Measurements from ENCODE around the gene LSM14B.

Gene LSM14B

DNA sequence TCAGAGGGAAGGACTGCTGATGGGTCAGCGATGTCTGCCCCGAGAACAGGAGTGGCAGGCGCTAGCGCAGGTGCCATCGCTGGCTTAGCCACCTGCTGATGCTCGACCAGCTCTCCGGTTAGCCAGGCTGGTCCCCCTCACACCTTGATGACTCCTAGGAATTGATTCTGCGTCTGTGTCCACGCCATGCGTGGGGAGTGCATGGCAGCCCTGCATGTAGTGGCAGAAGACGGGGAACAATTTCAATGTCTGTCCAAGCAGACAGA lies 28.0 kb downstream of the LSM14B start:
- Histone ChIP-seq H3K27ac (ENCODE audit: low read depth, low read length, poor library complexity, severe bottlenecking) (no peak overlapping the region), H4K20me1 (ENCODE audit: insufficient read depth, low read length) (no peaks in the 10 kb centered on the region), H3K4me1 (ENCODE audit: insufficient read depth, low read length, severe bottlenecking) (no peaks in the 10 kb centered on the region), H3K9me3 (ENCODE audit: low read length) (no peaks in the 10 kb centered on the region), H3K79me2 (ENCODE audit: insufficient read depth, low read length) (no peaks in the 10 kb centered on the region), H3K36me3 (ENCODE audit: insufficient read depth, low read length) (peaks cover 22% of the 10 kb centered on the region; the same call in 1 of the 2 replicates), H3F3A (ENCODE audit: insufficient read depth, low read length) (no peaks in the 10 kb centered on the region), H3K4me2 (ENCODE audit: low read length) (no peak overlapping the region), H3K4me3 (ENCODE audit: low read depth, low read length, poor library complexity, severe bottlenecking) (no peak overlapping the region), H3K9me2 (ENCODE audit: low read depth, low read length) (no peaks in the 10 kb centered on the region), H3K27me3 (ENCODE audit: insufficient read depth, low read length) (no peaks in the 10 kb centered on the region), H2AFZ (ENCODE audit: low read length) (no peak overlapping the region), H3K9ac (ENCODE audit: low read length) (no peak overlapping the region)
- TF ChIP-seq EZH2 (IDR thresholded peaks at IDR 0.05; ENCODE audit: borderline replicate concordance, low read length): no peak
- TF ChIP-seq, protein P1, sequence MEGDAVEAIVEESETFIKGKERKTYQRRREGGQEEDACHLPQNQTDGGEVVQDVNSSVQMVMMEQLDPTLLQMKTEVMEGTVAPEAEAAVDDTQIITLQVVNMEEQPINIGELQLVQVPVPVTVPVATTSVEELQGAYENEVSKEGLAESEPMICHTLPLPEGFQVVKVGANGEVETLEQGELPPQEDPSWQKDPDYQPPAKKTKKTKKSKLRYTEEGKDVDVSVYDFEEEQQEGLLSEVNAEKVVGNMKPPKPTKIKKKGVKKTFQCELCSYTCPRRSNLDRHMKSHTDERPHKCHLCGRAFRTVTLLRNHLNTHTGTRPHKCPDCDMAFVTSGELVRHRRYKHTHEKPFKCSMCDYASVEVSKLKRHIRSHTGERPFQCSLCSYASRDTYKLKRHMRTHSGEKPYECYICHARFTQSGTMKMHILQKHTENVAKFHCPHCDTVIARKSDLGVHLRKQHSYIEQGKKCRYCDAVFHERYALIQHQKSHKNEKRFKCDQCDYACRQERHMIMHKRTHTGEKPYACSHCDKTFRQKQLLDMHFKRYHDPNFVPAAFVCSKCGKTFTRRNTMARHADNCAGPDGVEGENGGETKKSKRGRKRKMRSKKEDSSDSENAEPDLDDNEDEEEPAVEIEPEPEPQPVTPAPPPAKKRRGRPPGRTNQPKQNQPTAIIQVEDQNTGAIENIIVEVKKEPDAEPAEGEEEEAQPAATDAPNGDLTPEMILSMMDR (IDR thresholded peaks at IDR 0.05; ENCODE audit: low read length): no peak

DNA sequence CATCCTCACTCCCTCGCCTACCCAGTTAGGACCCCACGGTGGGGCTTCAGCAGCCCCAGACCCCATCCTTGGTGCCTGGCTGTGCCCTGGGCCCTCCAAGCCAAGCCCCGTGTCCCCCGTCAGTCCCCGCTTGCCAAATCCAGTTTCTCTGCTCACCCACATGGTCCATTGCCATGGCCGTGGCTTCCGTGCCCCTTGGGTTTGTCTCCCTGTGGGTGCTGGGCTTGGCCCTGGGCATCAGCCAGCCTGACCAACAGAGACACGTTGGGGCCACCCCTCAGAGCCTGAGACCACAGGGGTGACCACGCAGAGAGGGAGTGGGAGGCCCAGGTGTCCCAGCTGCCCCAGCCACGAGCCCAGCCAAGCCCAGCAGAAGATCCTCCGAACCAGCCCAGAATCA lies 28.9 kb downstream of the LSM14B start:
- H3K79me2 ChIP-seq (ENCODE audit: insufficient read depth, low read length): no peaks in the 10 kb centered on the region
- H2AFZ ChIP-seq (ENCODE audit: low read length): no peak overlapping the region
- no peak overlapping the region for H3K27ac ChIP-seq (ENCODE audit: low read depth, low read length, poor library complexity, severe bottlenecking)
- H3F3A ChIP-seq (ENCODE audit: insufficient read depth, low read length): no peaks in the 10 kb centered on the region
- no peaks in the 10 kb centered on the region for H3K9me3 ChIP-seq (ENCODE audit: low read length)
- no peak overlapping the region for H3K9ac ChIP-seq (ENCODE audit: low read length)
- no peak overlapping the region for H3K4me2 ChIP-seq (ENCODE audit: low read length)
- no peaks in the 10 kb centered on the region for H3K27me3 ChIP-seq (ENCODE audit: insufficient read depth, low read length)
- H3K4me3 ChIP-seq (ENCODE audit: low read depth, low read length, poor library complexity, severe bottlenecking): no peak overlapping the region
- no peaks in the 10 kb centered on the region for H4K20me1 ChIP-seq (ENCODE audit: insufficient read depth, low read length)
- H3K36me3 ChIP-seq (ENCODE audit: insufficient read depth, low read length): peaks cover 19% of the 10 kb centered on the region; the same call in 1 of the 2 replicates
- H3K4me1 ChIP-seq (ENCODE audit: insufficient read depth, low read length, severe bottlenecking): no peaks in the 10 kb centered on the region
- TF ChIP-seq EZH2 (IDR thresholded peaks at IDR 0.05; ENCODE audit: borderline replicate concordance, low read length): no peak
- TF ChIP-seq, protein P1 (IDR thresholded peaks at IDR 0.05; ENCODE audit: low read length): no peak
- H3K9me2 ChIP-seq (ENCODE audit: low read depth, low read length): no peaks in the 10 kb centered on the region

DNA sequence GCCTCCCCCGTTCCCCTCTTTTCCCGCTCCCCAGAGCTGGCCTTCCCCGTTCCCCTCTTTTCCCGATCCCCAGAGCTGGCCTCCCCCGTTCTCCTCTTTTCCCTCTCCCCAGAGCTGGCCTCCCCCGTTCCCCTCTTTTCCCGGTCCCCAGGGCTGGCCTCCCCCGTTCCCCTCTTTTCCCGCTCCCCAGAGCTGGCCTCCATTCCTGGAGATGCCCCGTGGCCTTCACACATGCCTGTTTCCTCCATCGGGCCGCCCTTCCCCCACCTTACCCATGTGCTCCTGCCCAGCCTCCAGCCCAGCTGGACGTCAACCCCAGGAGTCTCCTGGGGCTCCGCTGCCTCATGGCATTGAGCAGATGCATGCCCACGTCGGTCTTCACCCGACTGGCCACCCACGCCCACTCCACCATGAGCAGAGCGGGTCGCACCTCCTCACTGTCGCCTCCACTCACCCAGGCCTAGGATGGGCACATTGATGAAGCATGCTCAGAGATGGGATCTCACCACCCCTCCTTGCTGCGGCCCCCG lies 29.6 kb downstream of the LSM14B start:
- H3K9ac ChIP-seq (ENCODE audit: low read length): no peak overlapping the region
- H3K79me2 ChIP-seq (ENCODE audit: insufficient read depth, low read length): no peaks in the 10 kb centered on the region

More for the DNA sequence above, 29.6 kb downstream of the LSM14B start:
- no peaks in the 10 kb centered on the region for H3K9me2 ChIP-seq (ENCODE audit: low read depth, low read length)
- no peak overlapping the region for H3K4me3 ChIP-seq (ENCODE audit: low read depth, low read length, poor library complexity, severe bottlenecking)
- peaks cover 19% of the 10 kb centered on the region; the same call in 1 of the 2 replicates for H3K36me3 ChIP-seq (ENCODE audit: insufficient read depth, low read length)
- H3K4me1 ChIP-seq (ENCODE audit: insufficient read depth, low read length, severe bottlenecking): peaks cover 3% of the 10 kb centered on the region
- no peak overlapping the region for H3K4me2 ChIP-seq (ENCODE audit: low read length)
- H3F3A ChIP-seq (ENCODE audit: insufficient read depth, low read length): no peaks in the 10 kb centered on the region
- H4K20me1 ChIP-seq (ENCODE audit: insufficient read depth, low read length): no peaks in the 10 kb centered on the region
- TF ChIP-seq, protein P1 (IDR thresholded peaks at IDR 0.05; ENCODE audit: low read length): no peak
- TF ChIP-seq EZH2 (IDR thresholded peaks at IDR 0.05; ENCODE audit: borderline replicate concordance, low read length): no peak
- no peaks in the 10 kb centered on the region for H3K27me3 ChIP-seq (ENCODE audit: insufficient read depth, low read length)
- H2AFZ ChIP-seq (ENCODE audit: low read length): no peak overlapping the region
- no peaks in the 10 kb centered on the region for H3K9me3 ChIP-seq (ENCODE audit: low read length)
- H3K27ac ChIP-seq (ENCODE audit: low read depth, low read length, poor library complexity, severe bottlenecking): no peak overlapping the region

Measured in OCI-LY1 (cell line).